ENCODE results near the gene ZNF584.

DNA sequence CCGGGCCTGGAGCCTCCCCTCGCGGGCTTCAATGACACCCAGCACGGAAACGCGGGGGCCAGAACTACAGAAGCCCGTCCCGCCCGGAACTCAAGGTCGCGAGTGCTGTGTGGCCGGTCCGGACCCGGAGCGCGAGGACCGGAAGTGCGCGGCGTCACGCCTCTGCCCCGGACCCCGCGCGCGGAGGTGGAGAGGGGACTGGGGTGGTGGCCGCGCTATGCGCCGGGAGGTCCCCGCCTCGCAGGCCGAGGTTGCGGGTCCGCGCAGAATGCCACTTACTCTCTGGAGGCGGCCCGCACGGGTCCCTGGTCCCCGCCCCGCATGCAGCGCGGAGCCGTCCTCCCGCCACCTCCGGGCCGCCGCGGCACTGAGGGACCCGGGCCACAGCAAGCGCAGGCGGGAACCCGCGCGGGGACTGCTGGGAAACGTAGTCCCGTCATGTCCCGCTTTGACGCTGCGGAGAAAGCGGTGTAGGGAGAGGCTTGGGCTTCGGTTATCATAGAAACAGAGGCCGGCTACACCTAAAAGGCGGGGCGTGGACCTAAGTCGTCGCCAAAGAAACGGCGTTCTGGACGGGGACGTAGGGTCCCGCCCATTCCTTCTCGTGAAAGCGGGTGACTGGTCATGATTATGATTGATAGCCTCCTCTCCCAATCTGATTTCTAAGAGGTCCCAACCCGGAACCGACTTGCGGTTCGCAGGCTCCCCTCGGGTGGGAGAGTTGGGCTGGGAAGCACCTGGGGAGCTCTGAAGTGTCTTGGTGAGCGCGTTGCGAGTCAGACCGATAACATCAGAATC is 27.6 kb upstream of the ZNF584 start, which contains the start of gene ZNF837:
- TF ChIP-seq, protein P1, sequence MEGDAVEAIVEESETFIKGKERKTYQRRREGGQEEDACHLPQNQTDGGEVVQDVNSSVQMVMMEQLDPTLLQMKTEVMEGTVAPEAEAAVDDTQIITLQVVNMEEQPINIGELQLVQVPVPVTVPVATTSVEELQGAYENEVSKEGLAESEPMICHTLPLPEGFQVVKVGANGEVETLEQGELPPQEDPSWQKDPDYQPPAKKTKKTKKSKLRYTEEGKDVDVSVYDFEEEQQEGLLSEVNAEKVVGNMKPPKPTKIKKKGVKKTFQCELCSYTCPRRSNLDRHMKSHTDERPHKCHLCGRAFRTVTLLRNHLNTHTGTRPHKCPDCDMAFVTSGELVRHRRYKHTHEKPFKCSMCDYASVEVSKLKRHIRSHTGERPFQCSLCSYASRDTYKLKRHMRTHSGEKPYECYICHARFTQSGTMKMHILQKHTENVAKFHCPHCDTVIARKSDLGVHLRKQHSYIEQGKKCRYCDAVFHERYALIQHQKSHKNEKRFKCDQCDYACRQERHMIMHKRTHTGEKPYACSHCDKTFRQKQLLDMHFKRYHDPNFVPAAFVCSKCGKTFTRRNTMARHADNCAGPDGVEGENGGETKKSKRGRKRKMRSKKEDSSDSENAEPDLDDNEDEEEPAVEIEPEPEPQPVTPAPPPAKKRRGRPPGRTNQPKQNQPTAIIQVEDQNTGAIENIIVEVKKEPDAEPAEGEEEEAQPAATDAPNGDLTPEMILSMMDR (IDR thresholded peaks at IDR 0.05), result peak in 1 of 6 experiments; percentile 27
- TF ChIP-seq POLR2A (IDR thresholded peaks at IDR 0.05), result peak; percentile 84 to 88
